ENCODE measurements around the gene GRB10. TPM values are rescaled to one million over a fixed set of nuclear protein-coding genes. Genes with fewer than 3 reads are reported as not detected.

The GRB10 gene
- total RNA-seq, 4 donors from 2014 or later = 3.5 to 35.1 (median 9.2) TPM

GRCh38 chr7:50697748-50698147 lies 84.9 kb downstream of the GRB10 start:
- no peaks in the 10 kb centered on the region for H3K36me3 ChIP-seq
- no peaks in the 10 kb centered on the region for H3K27me3 ChIP-seq
- no peak overlapping the region for H3K4me3 ChIP-seq
- H3K4me1 ChIP-seq = peaks cover 0 to 9% (median 0%) of the 10 kb centered on the region in 3 donors
- DNase-seq = no peak
- WGBS, 2 donors = 63 to 73% methylated on average over 1 of the region's 1 CpG
- peak overlapping the region in 2 of 4 donors; percentile 29 to 34 for H3K27ac ChIP-seq
- H3K9me3 ChIP-seq = no peaks in the 10 kb centered on the region
- intact Hi-C loops (cut with DNase I) = loop anchor here (10.0 kb wide), 1 partner anchor 367 kb away; no protein-coding TSS in a partner anchor
- TF ChIP-seq POLR2A (IDR thresholded peaks at IDR 0.05) = no peak
- TF ChIP-seq, protein P1, sequence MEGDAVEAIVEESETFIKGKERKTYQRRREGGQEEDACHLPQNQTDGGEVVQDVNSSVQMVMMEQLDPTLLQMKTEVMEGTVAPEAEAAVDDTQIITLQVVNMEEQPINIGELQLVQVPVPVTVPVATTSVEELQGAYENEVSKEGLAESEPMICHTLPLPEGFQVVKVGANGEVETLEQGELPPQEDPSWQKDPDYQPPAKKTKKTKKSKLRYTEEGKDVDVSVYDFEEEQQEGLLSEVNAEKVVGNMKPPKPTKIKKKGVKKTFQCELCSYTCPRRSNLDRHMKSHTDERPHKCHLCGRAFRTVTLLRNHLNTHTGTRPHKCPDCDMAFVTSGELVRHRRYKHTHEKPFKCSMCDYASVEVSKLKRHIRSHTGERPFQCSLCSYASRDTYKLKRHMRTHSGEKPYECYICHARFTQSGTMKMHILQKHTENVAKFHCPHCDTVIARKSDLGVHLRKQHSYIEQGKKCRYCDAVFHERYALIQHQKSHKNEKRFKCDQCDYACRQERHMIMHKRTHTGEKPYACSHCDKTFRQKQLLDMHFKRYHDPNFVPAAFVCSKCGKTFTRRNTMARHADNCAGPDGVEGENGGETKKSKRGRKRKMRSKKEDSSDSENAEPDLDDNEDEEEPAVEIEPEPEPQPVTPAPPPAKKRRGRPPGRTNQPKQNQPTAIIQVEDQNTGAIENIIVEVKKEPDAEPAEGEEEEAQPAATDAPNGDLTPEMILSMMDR (IDR thresholded peaks at IDR 0.05) = no peak

DNA sequence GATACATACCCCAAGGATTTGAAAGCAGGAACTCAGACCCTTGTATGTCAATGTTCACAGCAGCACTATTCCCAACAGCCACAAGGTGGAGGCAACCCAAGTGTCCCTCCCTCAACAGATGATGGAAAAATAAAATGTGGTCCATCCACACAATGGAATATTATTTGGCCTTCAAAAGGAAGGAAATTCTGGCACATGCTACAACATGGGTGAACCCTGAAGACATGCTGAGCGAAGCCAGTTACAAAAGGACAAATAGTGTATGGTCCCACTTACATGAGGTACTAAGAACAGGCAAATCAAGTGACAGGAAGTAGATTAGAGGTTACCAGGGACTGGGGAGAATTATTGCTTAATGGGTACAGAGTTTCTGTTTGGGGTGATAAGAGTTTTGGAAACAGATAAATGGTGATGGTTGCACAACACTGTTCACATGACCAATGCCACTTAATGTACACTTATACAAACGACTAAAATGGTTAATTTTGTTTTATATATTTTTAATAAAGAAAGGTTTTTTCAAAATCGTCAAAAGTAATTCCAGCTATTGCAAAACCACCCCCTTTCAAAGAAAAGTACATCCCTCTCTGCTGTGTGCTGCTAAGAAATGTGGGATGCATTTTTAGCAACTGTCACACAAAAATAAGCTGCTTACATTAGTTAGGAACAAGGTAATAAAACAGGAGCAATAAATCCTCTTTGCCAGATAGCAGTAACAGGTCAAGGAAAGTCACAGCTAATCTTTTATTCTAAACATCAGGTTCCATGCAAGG lies 85.7 kb downstream of the GRB10 start:
- Histone ChIP-seq H3K4me3 (no peak overlapping the region), H3K9me3 (no peaks in the 10 kb centered on the region), H3K27me3 (no peaks in the 10 kb centered on the region), H3K36me3 (no peaks in the 10 kb centered on the region), H3K4me1 (peaks cover 0 to 9% (median 0%) of the 10 kb centered on the region in 3 donors), H3K27ac (peak overlapping the region in 1 of 4 donors; percentile 34)
- intact Hi-C loops (cut with DNase I) = loop anchor here (10.0 kb wide), 1 partner anchor 368 kb away; no protein-coding TSS in a partner anchor
- no peak for DNase-seq
- no peak for TF ChIP-seq POLR2A (IDR thresholded peaks at IDR 0.05)
- TF ChIP-seq, protein P1 (IDR thresholded peaks at IDR 0.05) = peak in 5 of 6 experiments; percentile 29 to 64 (median 47)
- 66 to 81% methylated on average over 3 of the region's 3 CpGs for WGBS, 2 donors

DNA sequence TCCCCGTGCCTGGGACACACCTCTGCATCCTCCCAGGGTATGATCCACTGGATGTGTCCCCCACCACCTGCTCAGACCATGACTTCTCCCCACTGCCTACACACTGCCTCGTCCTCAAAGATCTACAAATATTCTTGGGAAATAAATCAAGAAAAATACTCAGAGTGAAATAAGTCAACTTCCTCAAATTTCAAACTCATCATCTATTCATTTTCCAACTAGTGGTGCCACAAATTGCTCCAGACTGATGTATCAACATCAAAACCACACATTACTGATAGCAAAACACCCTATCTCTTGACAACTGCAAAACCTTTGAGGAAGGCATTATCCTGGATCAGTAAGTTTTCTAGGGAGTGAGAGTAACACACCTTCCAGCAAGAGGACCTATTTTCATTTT lies 87.7 kb downstream of the GRB10 start:
- TF ChIP-seq, protein P1 (IDR thresholded peaks at IDR 0.05) = no peak
- no peak for TF ChIP-seq POLR2A (IDR thresholded peaks at IDR 0.05)
- WGBS, 2 donors = 46 to 65% methylated on average over 2 of the region's 2 CpGs
- no peaks in the 10 kb centered on the region for H3K36me3 ChIP-seq
- H3K4me1 ChIP-seq = peaks cover 0 to 9% (median 0%) of the 10 kb centered on the region in 3 donors
- no peak overlapping the region for H3K27ac ChIP-seq
- DNase-seq = no peak
- no peak overlapping the region for H3K4me3 ChIP-seq
- H3K9me3 ChIP-seq = no peaks in the 10 kb centered on the region
- no peaks in the 10 kb centered on the region for H3K27me3 ChIP-seq
- intact Hi-C loops (cut with DNase I) = loop anchor here (10.0 kb wide), 1 partner anchor 370 kb away; no protein-coding TSS in a partner anchor

DNA sequence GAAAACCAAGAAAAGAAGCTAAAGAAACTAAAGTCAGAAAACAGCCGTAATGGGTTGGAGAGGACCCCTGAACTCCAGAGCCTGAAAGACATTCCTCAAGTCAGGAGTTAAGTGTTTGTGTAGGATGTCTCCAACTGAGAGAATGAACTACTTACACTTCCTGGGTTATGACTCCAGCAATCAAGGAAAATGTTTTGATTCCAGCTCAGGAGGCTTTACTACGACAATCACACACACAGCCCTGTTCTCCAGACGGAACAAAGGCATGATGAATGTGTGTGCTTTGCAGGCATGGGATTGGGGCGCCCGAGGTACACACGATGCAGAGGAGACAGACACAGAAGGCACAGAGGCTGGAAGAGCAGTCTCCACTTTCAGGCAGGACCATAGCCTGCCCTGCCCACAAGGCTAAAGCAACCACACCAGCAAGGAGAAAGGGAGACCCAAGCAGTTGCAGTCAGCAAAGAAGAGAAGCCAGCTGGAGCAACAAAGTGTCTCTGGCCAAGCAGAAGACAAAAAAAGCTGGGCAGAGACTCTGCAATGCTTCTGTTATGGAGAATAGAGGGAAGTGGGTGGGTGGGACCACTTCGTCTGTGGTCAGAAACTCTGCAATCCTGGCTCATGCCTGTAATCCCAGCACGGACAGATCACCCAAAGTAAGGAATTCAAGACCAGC lies 89.1 kb downstream of the GRB10 start:
- Histone ChIP-seq H3K27me3 (no peaks in the 10 kb centered on the region), H3K27ac (no peak overlapping the region)

More for the DNA sequence above, 89.1 kb downstream of the GRB10 start:
- intact Hi-C loops (cut with DNase I) = loop anchor here (10.0 kb wide), 1 partner anchor 371 kb away; no protein-coding TSS in a partner anchor
- Histone ChIP-seq H3K4me3 (no peak overlapping the region), H3K9me3 (no peaks in the 10 kb centered on the region), H3K4me1 (peaks cover 0 to 9% (median 0%) of the 10 kb centered on the region in 3 donors), H3K36me3 (peaks cover 0 to 8% (median 0%) of the 10 kb centered on the region in 3 donors)
- no peak for DNase-seq
- no peak for TF ChIP-seq POLR2A (IDR thresholded peaks at IDR 0.05)
- TF ChIP-seq, protein P1 (IDR thresholded peaks at IDR 0.05) = no peak
- WGBS, 2 donors = 70 to 71% methylated on average over 5 to 8 of the region's 8 CpGs
